ENCODE results near the gene INSL3. TPM values are rescaled to one million over a fixed set of nuclear protein-coding genes. Genes with fewer than 3 reads are reported as not detected.

The INSL3 gene, protein sequence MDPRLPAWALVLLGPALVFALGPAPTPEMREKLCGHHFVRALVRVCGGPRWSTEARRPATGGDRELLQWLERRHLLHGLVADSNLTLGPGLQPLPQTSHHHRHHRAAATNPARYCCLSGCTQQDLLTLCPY
- total RNA-seq, result 1 to 10 TPM; 7.2 to 7.4 TPM

GRCh38 chr19:17821190-17821589, at the start of gene INSL3:
TSS of gene INSL3 (minus strand) at chr19:17821519. CDS start at chr19:17821506, 13 bp downstream.

GRCh38 chr19:17859533-17860330, 38.4 kb upstream of the INSL3 start, which contains the start of gene RPL18A:
TSS of gene RPL18A (plus strand) at chr19:17859910. CDS start at chr19:17859957, 47 bp downstream.

DNA sequence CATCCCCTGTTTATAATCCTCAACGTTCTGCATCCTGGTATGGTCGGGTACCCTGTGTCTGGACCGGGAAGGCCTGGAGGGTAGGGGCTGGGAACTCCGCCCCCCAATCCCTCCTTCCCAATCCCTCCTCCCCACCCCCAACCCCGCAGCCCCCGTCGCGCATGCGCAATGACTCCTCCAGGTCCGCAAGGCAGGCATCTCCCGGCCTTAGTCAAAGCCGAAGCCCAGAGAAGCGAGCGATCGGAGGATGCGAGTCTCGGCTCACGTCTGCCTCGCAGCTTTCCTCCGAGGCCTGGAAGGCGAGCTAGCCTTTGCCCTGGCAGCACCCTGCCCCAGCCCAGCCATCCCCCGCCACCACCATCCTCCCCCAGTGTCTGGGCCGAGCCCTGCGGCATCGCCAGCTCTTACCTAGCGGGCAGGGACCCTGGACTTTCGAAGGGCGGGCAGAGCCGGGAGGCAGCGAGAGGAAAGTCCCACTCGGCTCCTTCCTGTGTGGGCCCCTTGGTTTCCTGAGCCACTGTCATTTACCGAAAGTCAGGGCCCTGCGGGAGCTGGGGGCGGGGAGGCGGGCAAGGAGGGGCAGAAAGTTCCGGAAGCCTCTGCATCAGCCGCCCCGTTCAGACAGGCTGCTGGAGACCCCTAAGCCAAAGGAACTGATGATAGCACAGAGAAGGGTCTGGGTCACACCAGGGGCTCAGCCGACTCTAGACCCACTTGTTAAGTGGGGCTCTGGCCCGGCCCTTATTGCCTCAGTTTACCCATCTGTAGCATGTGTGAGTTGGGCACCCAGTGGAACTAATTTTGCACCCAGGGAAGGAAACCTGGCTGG, 26.4 kb upstream of the INSL3 start, which contains the start of gene JAK3:
Gene JAK3 (minus strand): TSS at position 445 of the 829 bp plus-strand sequence. CDS start 3,565 bp downstream, outside the sequence.

DNA sequence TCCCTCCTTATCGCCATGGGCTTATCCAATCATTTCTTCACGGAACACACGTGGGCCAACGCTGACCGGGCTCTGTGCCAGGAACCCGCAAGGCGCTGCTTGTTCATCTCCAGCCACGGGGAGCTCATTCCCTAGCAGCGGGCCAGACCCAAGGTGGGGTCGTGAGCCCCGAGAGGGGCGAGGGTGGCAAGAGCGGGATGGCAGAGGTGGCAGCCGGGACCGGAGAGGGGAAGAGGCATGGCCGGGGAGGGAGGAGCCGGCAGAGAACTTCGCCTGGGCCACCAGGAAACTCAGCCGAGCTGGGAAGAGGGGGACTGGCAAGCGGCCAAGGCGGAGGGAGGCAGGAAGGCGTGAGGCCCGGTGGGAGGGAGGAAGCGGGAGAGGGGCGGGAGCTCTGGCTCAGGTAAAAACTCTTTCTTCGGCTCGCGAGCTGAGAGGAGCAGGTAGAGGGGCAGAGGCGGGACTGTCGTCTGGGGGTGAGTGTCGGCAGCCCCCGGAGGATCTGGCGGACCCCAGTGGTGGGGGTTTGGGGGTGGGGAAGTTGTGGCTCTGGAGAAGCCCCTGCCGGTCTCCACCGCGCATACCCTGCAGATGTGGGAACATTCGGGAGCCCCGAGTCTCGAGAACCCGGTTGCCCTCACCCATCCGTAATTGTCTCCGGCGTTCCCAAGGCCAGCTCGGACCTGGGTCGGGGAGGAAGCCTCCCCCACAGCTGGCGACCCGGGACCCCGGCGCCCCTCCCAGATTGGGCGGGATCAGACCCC, 26.4 kb downstream of the INSL3 start, which contains the start of gene B3GNT3:
Gene B3GNT3 (plus strand): TSS at position 408 of the 764 bp plus-strand sequence. CDS start 12,670 bp downstream, outside the sequence.

Other genes with a start within 250 kb of the INSL3 start
- under 1 TPM; 0.05 to 0.08 TPM for gene UNC13A, start 133.2 kb downstream of the INSL3 start, total RNA-seq
- gene MAP1S, start 102.0 kb downstream of the INSL3 start, total RNA-seq, result 10 to 100 TPM; 61.2 to 62.4 TPM
- gene FCHO1, start 70.0 kb downstream of the INSL3 start, total RNA-seq, result 10 to 100 TPM; 85.4 to 87.2 TPM
- gene B3GNT3, start 26.4 kb downstream of the INSL3 start, total RNA-seq, result not detected
- gene JAK3, start 26.5 kb upstream of the INSL3 start, total RNA-seq, result 100 to 1,000 TPM; 204 to 209 TPM
- gene RPL18A, start 38.4 kb upstream of the INSL3 start, total RNA-seq, result 1,000 to 10,000 TPM; 3,229 to 3,239 TPM
- gene SLC5A5, start 50.4 kb upstream of the INSL3 start, total RNA-seq, result 1 to 10 TPM; 3.3 to 4.1 TPM
- gene CCDC124, start 111.5 kb upstream of the INSL3 start, total RNA-seq, result 10 to 100 TPM; 51.5 to 52.7 TPM
- gene KCNN1, start 145.6 kb upstream of the INSL3 start, total RNA-seq, result not detected
- gene ARRDC2, start 186.7 kb upstream of the INSL3 start, total RNA-seq, result 10 to 100 TPM; 63.2 to 65.3 TPM

Measured in activated naive CD4-positive, alpha-beta T cell treated with anti-CD3 and anti-CD28 coated beads, Interleukin-2, amount 10 ng/mL, durations not matched to agents 5 hours and 36 hours (primary cell).